Stromal cell of bone marrow (primary cell): Measurements from ENCODE around the gene PBX1.
"Not testable (repeated sequence)": the region's sequence is repeated elsewhere in the genome, so short reads cannot be mapped to it uniquely, and the experiment has no call there.

Experiments
- DNase-seq: peaks from one replicate; pipeline ENCODE4 v3.0.0-alpha.2; 2012; ENCODE audit warnings: low read depth

Gene PBX1

GRCh38 chr1:164590592-164590991 lies 31.6 kb downstream of the PBX1 start:
- DNase-seq: no peak

GRCh38 chr1:164591858-164592257 lies 32.9 kb downstream of the PBX1 start:
- DNase-seq: no peak

- no peak for DNase-seq
Observed at GRCh38 chr1:164592634-164593033, 33.6 kb downstream of the PBX1 start.

- no peak for DNase-seq
Observed at GRCh38 chr1:164595212-164595611, 36.2 kb downstream of the PBX1 start.

- DNase-seq: no peak
Observed at GRCh38 chr1:164596172-164596571, 37.2 kb downstream of the PBX1 start.

- DNase-seq: no peak
Observed at GRCh38 chr1:164598719-164599118, 39.7 kb downstream of the PBX1 start.

- DNase-seq: no peak
Observed at GRCh38 chr1:164599272-164599671, 40.3 kb downstream of the PBX1 start.

GRCh38 chr1:164601399-164602100 lies 42.6 kb downstream of the PBX1 start:
- DNase-seq: no peak

- DNase-seq: no peak
Observed at GRCh38 chr1:164602101-164602422, 43.1 kb downstream of the PBX1 start.

GRCh38 chr1:164602480-164603093 lies 43.6 kb downstream of the PBX1 start:
- no peak for DNase-seq

GRCh38 chr1:164603805-164604204 lies 44.8 kb downstream of the PBX1 start:
- DNase-seq: not testable (repeated sequence)

GRCh38 chr1:164604541-164604940 lies 45.6 kb downstream of the PBX1 start:
- no peak for DNase-seq

- DNase-seq: no peak
Observed at GRCh38 chr1:164605254-164606091, 46.5 kb downstream of the PBX1 start.

- DNase-seq: no peak
Observed at GRCh38 chr1:164607351-164607750, 48.4 kb downstream of the PBX1 start.

GRCh38 chr1:164608651-164609057 lies 49.7 kb downstream of the PBX1 start:
- no peak for DNase-seq

- DNase-seq: no peak
Observed at GRCh38 chr1:164609089-164609488, 50.1 kb downstream of the PBX1 start.

GRCh38 chr1:164610538-164611222 lies 51.7 kb downstream of the PBX1 start:
- DNase-seq: no peak

GRCh38 chr1:164611754-164612642 lies 53.0 kb downstream of the PBX1 start:
- DNase-seq: no peak

- DNase-seq: no peak
Observed at GRCh38 chr1:164613176-164613575, 54.2 kb downstream of the PBX1 start.

- DNase-seq: no peak
Observed at GRCh38 chr1:164614316-164614715, 55.3 kb downstream of the PBX1 start.

- DNase-seq: no peak
Observed at GRCh38 chr1:164617377-164618201, 58.6 kb downstream of the PBX1 start.
